ENCODE results near the gene HPCAL4.

The HPCAL4 gene

GRCh38 chr1:39673215-39673614, 18.0 kb downstream of the HPCAL4 start:
- no peak for DNase-seq

GRCh38 chr1:39672551-39672947, 18.7 kb downstream of the HPCAL4 start:
- peak in 1 of 2 experiments; percentile 5 for DNase-seq

- peak in 1 of 2 experiments; percentile 10 for DNase-seq
Observed at GRCh38 chr1:39671793-39672550, 19.3 kb downstream of the HPCAL4 start, which contains the start of gene NT5C1A. Gene NT5C1A, minus strand, starts transcription at chr1:39672107. Its CDS starts 69 bp downstream, at chr1:39672038.

GRCh38 chr1:39671433-39671792, 19.8 kb downstream of the HPCAL4 start:
- no peak for DNase-seq

- no peak for DNase-seq
Observed at GRCh38 chr1:39670689-39671088, 20.5 kb downstream of the HPCAL4 start.

GRCh38 chr1:39668894-39669293, 22.3 kb downstream of the HPCAL4 start:
- no peak for DNase-seq

- DNase-seq: no peak
Observed at GRCh38 chr1:39668111-39668510, 23.1 kb downstream of the HPCAL4 start.

- no peak for DNase-seq
Observed at GRCh38 chr1:39666772-39667171, 24.5 kb downstream of the HPCAL4 start.

GRCh38 chr1:39663559-39663958, 27.7 kb downstream of the HPCAL4 start:
- DNase-seq: no peak

GRCh38 chr1:39662861-39663260, 28.4 kb downstream of the HPCAL4 start:
- DNase-seq: no peak

GRCh38 chr1:39659538-39659937, 31.7 kb downstream of the HPCAL4 start:
- no peak for DNase-seq

- DNase-seq: no peak
Observed at GRCh38 chr1:39659110-39659509, 32.1 kb downstream of the HPCAL4 start.

GRCh38 chr1:39657923-39658485, 33.2 kb downstream of the HPCAL4 start:
- DNase-seq: peak; percentile 80 to 84

GRCh38 chr1:39657402-39657801, 33.8 kb downstream of the HPCAL4 start:
- DNase-seq: no peak

- DNase-seq: no peak
Observed at GRCh38 chr1:39656391-39656790, 34.8 kb downstream of the HPCAL4 start.

GRCh38 chr1:39655578-39656268, 35.5 kb downstream of the HPCAL4 start:
- no peak for DNase-seq

- DNase-seq: no peak
Observed at GRCh38 chr1:39654291-39654690, 36.9 kb downstream of the HPCAL4 start.

GRCh38 chr1:39653546-39654031, 37.6 kb downstream of the HPCAL4 start:
- peak; percentile 74 to 78 for DNase-seq

GRCh38 chr1:39652554-39652953, 38.7 kb downstream of the HPCAL4 start:
- DNase-seq: no peak

- no peak for DNase-seq
Observed at GRCh38 chr1:39652105-39652504, 39.1 kb downstream of the HPCAL4 start.

GRCh38 chr1:39650431-39650830, 40.8 kb downstream of the HPCAL4 start:
- no peak for DNase-seq

GRCh38 chr1:39649636-39650185, 41.5 kb downstream of the HPCAL4 start:
- no peak for DNase-seq

GRCh38 chr1:39648496-39648895, 42.7 kb downstream of the HPCAL4 start:
- DNase-seq: no peak

- DNase-seq: no peak
Observed at GRCh38 chr1:39647247-39647646, 44.0 kb downstream of the HPCAL4 start.
